Natural killer cell (primary cell): ENCODE measurements around the gene ATOX1. TPM values are rescaled to one million over a fixed set of nuclear protein-coding genes. Genes with fewer than 3 reads are reported as not detected.

Experiments
- ATAC-seq, 3 donors: fragments of 150-1000 bp in 2 of 3; fragments of 200-7000 bp in 1 of 3; cut with Tn5 transposase; 1 replicate in 1 of 3; 2 replicates in 2 of 3; pipeline ENCODE4 v1.10.0; 2021; ENCODE audit warnings: mild to moderate bottlenecking in 2 of 3, moderate library complexity in 2 of 3
- DNase-seq, 2 donors: peaks; one replicate each; pipeline versions ENCODE4 v3.0.0 to v3.0.0-alpha.2; 2013 to 2021; ENCODE audit warnings: mixed read lengths in 1 of 2
- H3K27ac ChIP-seq: one replicate; pipeline ENCODE4 v1.5.1; 2013; ENCODE audit warnings: mild to moderate bottlenecking, low read length
- H3K27me3 ChIP-seq: one replicate; pipeline ENCODE4 v1.6.1; 2013; ENCODE audit warnings: low read length; ENCODE audit not compliant: control insufficient read depth, insufficient read depth
- H3K36me3 ChIP-seq: one replicate; pipeline ENCODE4 v1.6.1; 2013; ENCODE audit warnings: low read length; ENCODE audit not compliant: control insufficient read depth, insufficient read depth
- H3K4me1 ChIP-seq: one replicate; pipeline ENCODE4 v1.6.1; 2013; ENCODE audit warnings: low read length; ENCODE audit not compliant: control insufficient read depth, insufficient read depth
- H3K4me3 ChIP-seq: one replicate; pipeline ENCODE4 v1.5.1; 2013; ENCODE audit warnings: low read length
- H3K9me3 ChIP-seq: one replicate; pipeline ENCODE4 v1.6.1; 2013; ENCODE audit warnings: low read length; ENCODE audit not compliant: control insufficient read depth, insufficient read depth
- H3K27ac Mint-ChIP-seq, 2 donors: one replicate each; pipeline ENCODE4 v1.8.0; 2022; ENCODE audit warnings: mild to moderate bottlenecking in 2 of 2, mixed read lengths in 2 of 2, moderate library complexity in 1 of 2
- H3K27me3 Mint-ChIP-seq, 2 donors: one replicate each; pipeline ENCODE4 v1.8.0; 2022; ENCODE audit warnings: low read depth in 2 of 2, mixed read lengths in 2 of 2
- H3K36me3 Mint-ChIP-seq: one replicate; pipeline ENCODE4 v1.8.0; 2022; ENCODE audit warnings: mixed read lengths
- H3K4me1 Mint-ChIP-seq, 2 donors: one replicate each; pipeline ENCODE4 v1.8.0; 2022; ENCODE audit warnings: mixed read lengths in 2 of 2
- H3K4me3 Mint-ChIP-seq: one replicate; pipeline ENCODE4 v1.8.0; 2022; ENCODE audit warnings: mild to moderate bottlenecking, moderate library complexity, mixed read lengths
- H3K9me3 Mint-ChIP-seq, 2 donors: one replicate each; pipeline ENCODE4 v1.8.0; 2022; ENCODE audit warnings: mixed read lengths in 2 of 2
- CTCF ChIP-seq: fragments of 200-600 bp; IDR thresholded peaks from one replicate; pipeline ENCODE4 v1.8.0; 2022; ENCODE audit warnings: antibody characterized with exemption
- whole genome bisulfite sequencing: methylation state at CpG from one replicate; pipeline ENCODE4 v1.1.7; 2013; ENCODE audit warnings: missing lambda C conversion rate; ENCODE audit not compliant: insufficient coverage; 5-methylcytosine and 5-hydroxymethylcytosine counted together
- intact Hi-C: fragments of 100-400 bp; cut with micrococcal nuclease; formaldehyde crosslinking; loops from one replicate; pipeline ENCODE4 v1.14.2; 2022
- total RNA-seq, 4 donors: library from RNA; stranded (reverse); fragments of 120-200 nt in 1 of 4; gene quantifications; one replicate each; pipeline versions ENCODE4 v1.2.3 to v1.2.4, GENCODE V29; 2013 to 2022

Gene ATOX1
- total RNA-seq, 3 donors from 2014 or later (not counting 1 experiment from before 2014, with no cell fraction given), result 41.5 to 46.4 (median 46.2) TPM

- TF ChIP-seq CTCF, result no peak
- intact Hi-C loops, result loop anchor here (10.0 kb wide), 1 partner anchor 299 kb away; the partner anchor contains the start of gene SLC36A1
- Histone ChIP-seq H3K27me3 (no peaks in the 10 kb centered on the region), H3K36me3 (peaks cover 11% of the 10 kb centered on the region), H3K4me3 (no peak overlapping the region), H3K4me1 (peaks cover 41% of the 10 kb centered on the region), H3K27ac (no peak overlapping the region), H3K9me3 (no peaks in the 10 kb centered on the region)
- peaks cover 8% of the 10 kb centered on the region for H3K36me3 Mint-ChIP-seq
- WGBS, result no CpG with 5 or more reads among the region's 1 CpG
- H3K27ac Mint-ChIP-seq, result peak overlapping the region; percentile 95 to 96
- DNase-seq (no peak), ATAC-seq (no peak)
- H3K4me3 Mint-ChIP-seq, result peak overlapping the region; percentile 62
- peaks cover 54 to 55% of the 10 kb centered on the region in 2 donors for H3K4me1 Mint-ChIP-seq
- no peaks in the 10 kb centered on the region for H3K9me3 Mint-ChIP-seq
- no peaks in the 10 kb centered on the region for H3K27me3 Mint-ChIP-seq
These were observed 14.9 kb downstream of the ATOX1 start for GRCh38 chr5:151743530-151743929.

DNA sequence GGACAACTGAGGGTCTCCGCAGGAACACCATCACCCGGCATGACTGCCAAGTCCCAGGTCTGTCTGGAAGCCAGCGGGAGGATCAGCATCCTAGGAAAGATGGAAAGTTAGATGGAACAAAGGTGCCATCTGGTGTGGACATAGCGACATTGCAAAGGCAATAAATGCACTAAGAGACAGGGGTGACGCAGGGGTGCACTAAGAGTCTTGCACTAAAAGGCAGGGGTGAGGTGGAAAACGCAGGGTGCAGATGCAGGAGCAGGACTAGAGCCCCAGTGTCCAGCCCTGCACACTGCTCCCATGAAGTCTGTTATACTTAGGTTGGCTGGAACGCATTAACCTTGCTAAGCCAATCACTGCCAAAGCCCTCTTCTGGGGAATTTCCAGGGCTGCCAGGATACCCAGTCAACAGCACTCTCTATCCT is 15.5 kb downstream of the ATOX1 start:
- intact Hi-C loops, result loop anchor here (10.0 kb wide), 1 partner anchor 298 kb away; the partner anchor contains the start of gene SLC36A1
- no peak for DNase-seq
- Mint-ChIP-seq H3K4me1 (peaks cover 54 to 55% of the 10 kb centered on the region in 2 donors), H3K27ac (peak overlapping the region; percentile 95 to 96), H3K36me3 (peaks cover 8% of the 10 kb centered on the region), H3K27me3 (no peaks in the 10 kb centered on the region), H3K9me3 (no peaks in the 10 kb centered on the region), H3K4me3 (no peak overlapping the region)
- Histone ChIP-seq H3K27me3 (no peaks in the 10 kb centered on the region), H3K27ac (no peak overlapping the region), H3K4me3 (no peak overlapping the region), H3K36me3 (peaks cover 11% of the 10 kb centered on the region), H3K9me3 (no peaks in the 10 kb centered on the region), H3K4me1 (peaks cover 41% of the 10 kb centered on the region)
- TF ChIP-seq CTCF, result no peak
- 96% methylated on average over 7 of the region's 7 CpGs for WGBS
- no peak for ATAC-seq

DNA sequence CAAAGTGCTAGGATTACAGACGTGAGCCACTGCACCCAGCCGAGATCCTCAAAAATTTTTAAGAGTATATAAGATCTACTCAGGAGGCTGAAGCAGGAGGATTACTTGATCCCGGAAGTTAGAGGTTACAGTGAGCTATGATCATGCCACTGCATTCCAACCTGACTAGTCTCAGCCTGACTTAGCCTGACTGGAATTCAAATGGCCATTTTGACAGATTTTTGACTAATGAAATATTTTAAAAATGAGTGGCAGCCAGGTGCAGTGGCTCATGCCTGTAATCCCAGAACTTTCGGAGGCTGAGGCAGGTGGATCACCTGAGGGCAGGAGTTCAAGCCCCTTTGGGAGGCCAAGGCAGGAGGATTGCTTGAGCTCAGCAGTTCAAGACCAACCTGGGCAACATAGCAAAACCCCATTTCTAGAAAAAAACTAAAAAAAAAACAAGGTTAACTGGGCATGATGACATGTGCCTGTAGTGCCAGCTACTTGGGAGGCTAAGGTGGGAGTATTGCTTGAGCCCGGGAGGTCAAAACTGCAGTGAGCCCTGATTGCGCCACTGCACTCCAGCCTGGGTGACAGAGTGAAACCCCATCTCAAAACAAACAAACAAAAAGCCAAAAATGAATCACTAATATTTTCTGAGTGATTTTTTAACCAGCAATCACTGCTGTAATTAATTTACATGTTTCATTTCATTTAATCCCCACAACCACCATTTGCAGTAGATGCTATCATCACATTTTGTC is 16.6 kb downstream of the ATOX1 start:
- intact Hi-C loops, result loop anchor here (10.0 kb wide), 1 partner anchor 297 kb away; the partner anchor contains the start of gene SLC36A1
- Mint-ChIP-seq H3K36me3 (peaks cover 8% of the 10 kb centered on the region), H3K4me1 (peaks cover 58 to 63% of the 10 kb centered on the region in 2 donors), H3K27ac (peak overlapping the region; percentile 95 to 96), H3K27me3 (no peaks in the 10 kb centered on the region), H3K9me3 (no peaks in the 10 kb centered on the region), H3K4me3 (no peak overlapping the region)
- peaks cover 33% of the 10 kb centered on the region for H3K4me1 ChIP-seq
- no peak for TF ChIP-seq CTCF
- H3K36me3 ChIP-seq, result peaks cover 13% of the 10 kb centered on the region
- WGBS, result 100% methylated on average over 6 of the region's 6 CpGs
- no peak overlapping the region for H3K4me3 ChIP-seq
- no peaks in the 10 kb centered on the region for H3K9me3 ChIP-seq
- ATAC-seq (no peak), DNase-seq (no peak)
- no peak overlapping the region for H3K27ac ChIP-seq
- no peaks in the 10 kb centered on the region for H3K27me3 ChIP-seq
